ENCODE data around the gene IFNL4. TPM values are rescaled to one million over a fixed set of nuclear protein-coding genes. Genes with fewer than 3 reads are reported as not detected.

Gene IFNL4
- total RNA-seq, 1 experiment from 2014 or later = not detected

DNA sequence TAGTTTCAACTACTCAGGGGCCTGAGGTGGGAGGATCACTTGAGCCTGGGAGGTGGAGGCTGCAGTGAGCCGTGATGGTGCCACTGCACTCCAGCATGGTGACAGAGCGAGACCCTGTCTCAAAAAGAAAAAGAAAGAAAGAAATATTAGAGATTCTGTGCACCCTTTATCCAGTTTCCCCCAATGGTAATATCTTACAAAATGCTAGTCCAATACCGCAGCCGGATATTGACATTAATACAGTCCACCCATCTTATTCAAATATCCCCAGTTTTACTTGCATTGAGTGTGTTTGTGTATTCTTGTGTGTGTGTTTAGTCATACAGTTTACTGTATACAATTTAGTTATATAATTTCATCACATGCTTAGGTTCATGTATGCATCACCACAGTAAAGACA is 8.6 kb upstream of the IFNL4 start:
- POLR2A ChIA-PET = no interaction called here
- no peak overlapping the region for H3K4me3 Mint-ChIP-seq (ENCODE audit: unreplicated experiment)
- TF ChIP-seq, protein P1, sequence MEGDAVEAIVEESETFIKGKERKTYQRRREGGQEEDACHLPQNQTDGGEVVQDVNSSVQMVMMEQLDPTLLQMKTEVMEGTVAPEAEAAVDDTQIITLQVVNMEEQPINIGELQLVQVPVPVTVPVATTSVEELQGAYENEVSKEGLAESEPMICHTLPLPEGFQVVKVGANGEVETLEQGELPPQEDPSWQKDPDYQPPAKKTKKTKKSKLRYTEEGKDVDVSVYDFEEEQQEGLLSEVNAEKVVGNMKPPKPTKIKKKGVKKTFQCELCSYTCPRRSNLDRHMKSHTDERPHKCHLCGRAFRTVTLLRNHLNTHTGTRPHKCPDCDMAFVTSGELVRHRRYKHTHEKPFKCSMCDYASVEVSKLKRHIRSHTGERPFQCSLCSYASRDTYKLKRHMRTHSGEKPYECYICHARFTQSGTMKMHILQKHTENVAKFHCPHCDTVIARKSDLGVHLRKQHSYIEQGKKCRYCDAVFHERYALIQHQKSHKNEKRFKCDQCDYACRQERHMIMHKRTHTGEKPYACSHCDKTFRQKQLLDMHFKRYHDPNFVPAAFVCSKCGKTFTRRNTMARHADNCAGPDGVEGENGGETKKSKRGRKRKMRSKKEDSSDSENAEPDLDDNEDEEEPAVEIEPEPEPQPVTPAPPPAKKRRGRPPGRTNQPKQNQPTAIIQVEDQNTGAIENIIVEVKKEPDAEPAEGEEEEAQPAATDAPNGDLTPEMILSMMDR (IDR thresholded peaks at IDR 0.05; ENCODE audit: insufficient read depth in 1 of 2, low read depth in 1 of 2, low read length in 1 of 2, severe bottlenecking in 1 of 2, unreplicated experiment in 1 of 2) = no peak
- H3K4me1 Mint-ChIP-seq (ENCODE audit: low read depth, unreplicated experiment) = peaks cover 48% of the 10 kb centered on the region
- no peaks in the 10 kb centered on the region for H3K27me3 Mint-ChIP-seq (ENCODE audit: insufficient read depth, unreplicated experiment)
- peaks cover 4% of the 10 kb centered on the region for H3K9me3 Mint-ChIP-seq (ENCODE audit: unreplicated experiment)
- no peaks in the 10 kb centered on the region for H3K36me3 ChIP-seq (ENCODE audit: control insufficient read depth, insufficient read depth, low read length)
- 0 out of 2 replicates have a peak, but pooled peaks cover 8% of the 10 kb centered on the region for H3K9me3 ChIP-seq
- H3K27ac Mint-ChIP-seq (ENCODE audit: unreplicated experiment) = peak overlapping the region; percentile 93
- TSS peak; percentile 84 for BruUV-seq (replicated peaks)
- CTCF ChIA-PET = no interaction called here
- no peak for DNase-seq
- H3K4me3 ChIP-seq (ENCODE audit: low read depth, low read length) = no peak overlapping the region
- H3K27me3 ChIP-seq (replicated peaks; ENCODE audit: control insufficient read depth, insufficient read depth, low read length) = no peaks in the 10 kb centered on the region
- peaks cover 77% of the 10 kb centered on the region for H3K4me1 ChIP-seq
- peaks cover 25% of the 10 kb centered on the region for H3K36me3 Mint-ChIP-seq (ENCODE audit: insufficient read depth, unreplicated experiment)
- intact Hi-C loops (cut with micrococcal nuclease; ENCODE audit: unreplicated experiment) = no loop called here

DNA sequence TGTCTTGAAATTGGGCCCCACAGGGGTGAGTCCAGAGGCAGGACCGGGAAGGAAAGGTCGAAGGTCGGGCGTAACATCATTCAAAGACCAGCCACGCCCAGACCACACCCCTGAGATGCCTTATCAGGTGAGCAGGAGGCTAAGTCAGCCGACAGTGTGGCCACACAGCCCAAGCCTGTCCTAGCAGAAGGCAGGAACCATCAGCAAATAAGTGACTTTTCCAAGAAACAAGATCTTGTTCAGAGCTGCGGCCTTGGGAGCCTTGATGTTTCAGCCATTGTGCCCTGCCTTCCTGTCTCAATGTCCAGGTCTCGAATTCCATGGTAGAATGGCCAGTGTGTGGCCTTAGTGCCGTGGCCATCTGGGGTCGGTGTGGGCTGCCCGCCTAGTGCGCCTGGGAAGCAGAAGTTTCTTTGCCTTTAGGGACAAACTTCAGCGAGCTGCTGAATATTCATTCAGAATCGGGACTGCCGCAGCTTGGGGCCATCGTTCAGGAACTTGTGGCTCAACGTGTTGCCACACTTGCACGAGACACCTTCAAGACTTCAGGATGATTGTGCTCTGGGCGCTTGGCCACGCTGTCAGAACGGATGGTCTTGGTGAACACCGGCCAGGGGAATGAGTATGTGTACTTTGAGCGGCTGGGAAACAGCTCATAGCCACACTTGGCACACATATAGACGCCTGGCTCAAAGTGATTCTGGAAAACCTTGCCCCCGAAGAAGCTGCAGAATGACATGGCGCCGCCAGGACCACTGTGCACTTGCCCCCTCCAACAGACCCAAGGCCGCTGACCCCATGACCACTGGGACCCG is 6.1 kb upstream of the IFNL4 start:
- H3K4me1 Mint-ChIP-seq (ENCODE audit: low read depth, unreplicated experiment) = peaks cover 52% of the 10 kb centered on the region
- DNase-seq = peak; percentile 78 to 90
- Histone ChIP-seq H3K4me3 (ENCODE audit: low read depth, low read length) (no peak overlapping the region), H3K27me3 (replicated peaks; ENCODE audit: control insufficient read depth, insufficient read depth, low read length) (no peaks in the 10 kb centered on the region), H3K9me3 (0 out of 2 replicates have a peak, but pooled peaks cover 8% of the 10 kb centered on the region), H3K4me1 (peaks cover 66% of the 10 kb centered on the region), H3K36me3 (ENCODE audit: control insufficient read depth, insufficient read depth, low read length) (no peaks in the 10 kb centered on the region)
- no peak overlapping the region for H3K4me3 Mint-ChIP-seq (ENCODE audit: unreplicated experiment)
- no peaks in the 10 kb centered on the region for H3K27me3 Mint-ChIP-seq (ENCODE audit: insufficient read depth, unreplicated experiment)
- ChIA-PET CTCF (no interaction called here), POLR2A (no interaction called here)
- peak overlapping the region; percentile 58 for H3K27ac Mint-ChIP-seq (ENCODE audit: unreplicated experiment)
- peaks cover 12% of the 10 kb centered on the region for H3K9me3 Mint-ChIP-seq (ENCODE audit: unreplicated experiment)
- BruUV-seq (replicated peaks) = TSS peak; percentile 40
- TF ChIP-seq, protein P1 (IDR thresholded peaks at IDR 0.05; ENCODE audit: insufficient read depth in 1 of 2, low read depth in 1 of 2, low read length in 1 of 2, severe bottlenecking in 1 of 2, unreplicated experiment in 1 of 2) = no peak
- intact Hi-C loops (cut with micrococcal nuclease; ENCODE audit: unreplicated experiment) = no loop called here
- H3K36me3 Mint-ChIP-seq (ENCODE audit: insufficient read depth, unreplicated experiment) = peaks cover 25% of the 10 kb centered on the region

DNA sequence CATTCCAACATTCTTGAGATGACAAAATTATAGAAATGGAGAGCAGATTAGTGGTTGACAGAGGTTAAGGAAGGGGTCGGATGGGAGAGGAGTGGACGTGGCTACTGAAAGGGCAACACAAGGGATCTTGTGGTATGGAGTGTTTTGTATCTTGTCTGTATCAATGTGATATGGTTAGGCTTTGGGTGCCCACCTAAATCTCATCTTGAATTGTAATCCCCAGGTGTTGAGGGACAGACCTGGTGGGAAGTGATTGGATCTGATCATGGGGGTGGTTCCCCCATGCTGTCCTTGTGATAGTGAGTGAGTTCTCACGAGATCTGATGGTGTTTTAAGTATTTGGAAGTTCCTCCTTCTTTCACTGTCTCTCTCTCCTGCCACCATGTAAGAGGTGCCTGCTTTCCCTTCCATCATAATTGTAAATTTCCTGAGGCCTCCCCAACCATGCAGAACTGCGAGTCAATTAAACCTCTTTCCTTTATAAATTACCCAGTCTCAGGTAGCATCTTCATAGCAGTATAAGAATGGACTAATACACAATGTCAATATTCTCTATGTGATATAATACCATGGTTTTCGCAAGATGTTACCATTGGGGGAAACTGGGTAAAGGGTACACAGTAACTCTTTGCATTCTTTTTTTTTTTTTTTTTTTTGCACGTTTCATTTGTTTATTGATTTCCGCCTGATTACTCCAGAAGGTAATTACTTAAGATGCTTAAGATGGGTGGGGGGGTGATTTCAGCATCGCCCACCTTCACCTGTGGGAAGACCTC is 4.9 kb upstream of the IFNL4 start:
- POLR2A ChIA-PET = no interaction called here
- H3K4me3 Mint-ChIP-seq (ENCODE audit: unreplicated experiment) = no peak overlapping the region
- CTCF ChIA-PET = no interaction called here
- TF ChIP-seq, protein P1 (IDR thresholded peaks at IDR 0.05; ENCODE audit: insufficient read depth in 1 of 2, low read depth in 1 of 2, low read length in 1 of 2, severe bottlenecking in 1 of 2, unreplicated experiment in 1 of 2) = no peak
- H3K36me3 Mint-ChIP-seq (ENCODE audit: insufficient read depth, unreplicated experiment) = peaks cover 25% of the 10 kb centered on the region
- no TSS peak for BruUV-seq (replicated peaks)
- no peaks in the 10 kb centered on the region for H3K27me3 ChIP-seq (replicated peaks; ENCODE audit: control insufficient read depth, insufficient read depth, low read length)
- H3K27me3 Mint-ChIP-seq (ENCODE audit: insufficient read depth, unreplicated experiment) = no peaks in the 10 kb centered on the region
- DNase-seq = no peak
- 0 out of 2 replicates have a peak, but pooled peaks cover 8% of the 10 kb centered on the region for H3K9me3 ChIP-seq
- no peak overlapping the region for H3K4me3 ChIP-seq (ENCODE audit: low read depth, low read length)
- H3K4me1 ChIP-seq = peaks cover 58% of the 10 kb centered on the region
- peaks cover 45% of the 10 kb centered on the region for H3K4me1 Mint-ChIP-seq (ENCODE audit: low read depth, unreplicated experiment)
- no peak overlapping the region for H3K27ac Mint-ChIP-seq (ENCODE audit: unreplicated experiment)
- H3K9me3 Mint-ChIP-seq (ENCODE audit: unreplicated experiment) = peaks cover 12% of the 10 kb centered on the region
- intact Hi-C loops (cut with micrococcal nuclease; ENCODE audit: unreplicated experiment) = no loop called here
- no peaks in the 10 kb centered on the region for H3K36me3 ChIP-seq (ENCODE audit: control insufficient read depth, insufficient read depth, low read length)
